Loucy (cell line): ENCODE data around the gene PRR15L.

ENCODE experiments used
- H2AFZ ChIP-seq: fragments of 200-600 bp; sonication (generic); 2 replicates; pipeline ENCODE4 v1.6.0; 2016; ENCODE audit warnings: antibody characterized with exemption, mild to moderate bottlenecking, low read length, moderate library complexity
- H3F3A ChIP-seq: fragments of 200-600 bp; 2 replicates; pipeline ENCODE4 v1.6.0; 2016; ENCODE audit warnings: antibody characterized with exemption, low read depth, mild to moderate bottlenecking
- H3K27me3 ChIP-seq: fragments of 200-600 bp; sonication (generic); 2 replicates; pipeline ENCODE4 v1.6.1; 2014; ENCODE audit warnings: low read length, mild to moderate bottlenecking; ENCODE audit not compliant: insufficient read depth, poor library complexity, severe bottlenecking
- H3K36me3 ChIP-seq: fragments of 200-600 bp; sonication (generic); 2 replicates; pipeline ENCODE4 v1.6.1; 2016; ENCODE audit warnings: low read length; ENCODE audit not compliant: insufficient read depth
- H3K4me1 ChIP-seq: fragments of 200-600 bp; sonication (generic); 2 replicates; pipeline ENCODE4 v1.5.1; 2014; ENCODE audit warnings: low read length, mild to moderate bottlenecking; ENCODE audit not compliant: insufficient read depth, poor library complexity, severe bottlenecking
- H3K4me2 ChIP-seq: fragments of 200-600 bp; sonication (generic); 2 replicates; pipeline ENCODE4 v1.6.0; 2014; ENCODE audit warnings: antibody characterized with exemption, low read length, low read depth, mild to moderate bottlenecking; ENCODE audit not compliant: poor library complexity, severe bottlenecking
- H3K4me3 ChIP-seq: fragments of 200-600 bp; sonication (generic); 2 replicates; pipeline ENCODE4 v1.5.1; 2014; ENCODE audit warnings: low read length, mild to moderate bottlenecking, mixed read lengths; ENCODE audit not compliant: poor library complexity, severe bottlenecking
- H3K79me2 ChIP-seq: fragments of 200-600 bp; sonication (generic); 2 replicates; pipeline ENCODE4 v1.6.1; 2014; ENCODE audit warnings: low read length; ENCODE audit not compliant: insufficient read depth
- H3K9ac ChIP-seq: fragments of 200-600 bp; sonication (generic); 2 replicates; pipeline ENCODE4 v1.6.0; 2014; ENCODE audit warnings: mild to moderate bottlenecking, low read depth, low read length, moderate library complexity; ENCODE audit not compliant: poor library complexity, severe bottlenecking
- H3K9me2 ChIP-seq: fragments of 200-600 bp; sonication (generic); replicated peaks from 2 replicates; pipeline ENCODE4 v1.6.1; 2016; ENCODE audit warnings: low read depth, low read length, mixed read lengths
- H3K9me3 ChIP-seq: fragments of 200-600 bp; sonication (generic); 2 replicates; pipeline ENCODE4 v1.6.1; 2014; ENCODE audit warnings: mild to moderate bottlenecking, antibody characterized with exemption, low read length, low read depth; ENCODE audit not compliant: insufficient read depth
- H4K20me1 ChIP-seq: fragments of 200-600 bp; sonication (generic); 2 replicates; pipeline ENCODE4 v1.6.0; 2014; ENCODE audit warnings: antibody characterized with exemption, low read length, mild to moderate bottlenecking; ENCODE audit not compliant: insufficient read depth, poor library complexity, severe bottlenecking
- EZH2phosphoT487 ChIP-seq: fragments of 200-600 bp; IDR thresholded peaks from 2 replicates; pipeline ENCODE4 v1.6.1; 2018; ENCODE audit warnings: antibody characterized with exemption, mild to moderate bottlenecking, moderate library complexity, borderline replicate concordance
- TF ChIP-seq, protein P1 (sequence below): fragments of 200-600 bp; sonication (generic); conservative IDR thresholded peaks from 2 replicates; pipeline ENCODE4 v1.5.1; 2014; ENCODE audit warnings: mild to moderate bottlenecking, antibody characterized with exemption, low read length

PRR15L gene, protein sequence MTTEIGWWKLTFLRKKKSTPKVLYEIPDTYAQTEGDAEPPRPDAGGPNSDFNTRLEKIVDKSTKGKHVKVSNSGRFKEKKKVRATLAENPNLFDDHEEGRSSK

DNA sequence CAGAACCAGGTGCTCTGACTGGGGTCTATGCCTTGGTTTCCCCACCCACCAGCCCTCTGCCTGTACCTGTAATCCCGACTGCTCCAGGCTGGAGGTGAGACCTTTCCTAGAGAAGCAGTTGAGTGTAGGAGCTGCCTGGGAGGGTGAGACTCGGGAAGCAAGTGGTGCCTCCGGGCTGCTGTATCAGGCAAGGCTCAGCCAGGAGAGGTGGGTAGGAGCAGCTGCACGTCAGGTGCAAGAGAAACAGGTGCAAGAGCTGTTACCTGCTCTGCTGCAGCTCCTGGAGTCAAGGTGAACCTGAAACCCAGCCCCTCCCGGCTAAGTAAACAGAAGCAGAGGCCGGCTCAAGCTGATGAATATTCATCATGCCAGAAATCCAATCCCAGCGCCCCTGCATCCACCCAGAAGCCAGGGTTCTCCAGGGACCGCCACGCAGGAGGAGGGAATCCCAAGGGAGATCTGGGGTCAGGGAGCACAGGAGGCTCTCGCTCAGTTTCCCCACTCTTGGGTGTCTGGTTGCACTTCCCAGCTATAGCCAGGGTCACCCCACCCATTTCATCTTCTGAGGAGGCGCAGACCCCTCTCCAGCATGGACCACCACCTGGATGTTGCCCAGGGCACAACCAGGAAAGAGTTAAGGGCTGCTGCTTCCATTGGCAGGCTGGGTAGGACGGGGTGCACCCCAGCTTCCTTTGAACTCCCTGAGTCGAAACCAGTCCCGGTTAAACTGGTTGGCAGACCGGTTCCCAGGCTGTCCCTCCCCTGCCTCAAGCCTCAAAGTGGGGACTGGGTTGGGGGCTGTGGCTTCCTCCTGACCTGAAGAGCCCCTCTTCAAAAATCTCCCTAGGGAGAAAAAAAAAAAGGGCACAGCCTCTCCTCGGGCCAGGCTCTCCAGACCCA, at the start of gene PRR15L:
Gene PRR15L (minus strand): TSS at position 293 of the 900 bp plus-strand sequence. CDS start 4,649 bp downstream, outside the sequence.
- no peaks in the 10 kb centered on the region for H3F3A ChIP-seq
- no peaks in the 10 kb centered on the region for H4K20me1 ChIP-seq
- no peaks in the 10 kb centered on the region for H3K27me3 ChIP-seq
- no peaks in the 10 kb centered on the region for H3K4me1 ChIP-seq
- no peaks in the 10 kb centered on the region for H3K79me2 ChIP-seq
- no peak within 1 kb of the TSS for H3K4me3 ChIP-seq
- no peaks in the 10 kb centered on the region for H3K9me2 ChIP-seq
- H3K9me3 ChIP-seq, result no peaks in the 10 kb centered on the region
- H3K4me2 ChIP-seq, result no peak within 1 kb of the TSS
- no peak for TF ChIP-seq EZH2phosphoT487
- TF ChIP-seq, protein P1, sequence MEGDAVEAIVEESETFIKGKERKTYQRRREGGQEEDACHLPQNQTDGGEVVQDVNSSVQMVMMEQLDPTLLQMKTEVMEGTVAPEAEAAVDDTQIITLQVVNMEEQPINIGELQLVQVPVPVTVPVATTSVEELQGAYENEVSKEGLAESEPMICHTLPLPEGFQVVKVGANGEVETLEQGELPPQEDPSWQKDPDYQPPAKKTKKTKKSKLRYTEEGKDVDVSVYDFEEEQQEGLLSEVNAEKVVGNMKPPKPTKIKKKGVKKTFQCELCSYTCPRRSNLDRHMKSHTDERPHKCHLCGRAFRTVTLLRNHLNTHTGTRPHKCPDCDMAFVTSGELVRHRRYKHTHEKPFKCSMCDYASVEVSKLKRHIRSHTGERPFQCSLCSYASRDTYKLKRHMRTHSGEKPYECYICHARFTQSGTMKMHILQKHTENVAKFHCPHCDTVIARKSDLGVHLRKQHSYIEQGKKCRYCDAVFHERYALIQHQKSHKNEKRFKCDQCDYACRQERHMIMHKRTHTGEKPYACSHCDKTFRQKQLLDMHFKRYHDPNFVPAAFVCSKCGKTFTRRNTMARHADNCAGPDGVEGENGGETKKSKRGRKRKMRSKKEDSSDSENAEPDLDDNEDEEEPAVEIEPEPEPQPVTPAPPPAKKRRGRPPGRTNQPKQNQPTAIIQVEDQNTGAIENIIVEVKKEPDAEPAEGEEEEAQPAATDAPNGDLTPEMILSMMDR, result no peak
- H3K36me3 ChIP-seq, result no peaks in the 10 kb centered on the region
- no peak within 1 kb of the TSS for H3K9ac ChIP-seq
- H2AFZ ChIP-seq, result no peak within 1 kb of the TSS

DNA sequence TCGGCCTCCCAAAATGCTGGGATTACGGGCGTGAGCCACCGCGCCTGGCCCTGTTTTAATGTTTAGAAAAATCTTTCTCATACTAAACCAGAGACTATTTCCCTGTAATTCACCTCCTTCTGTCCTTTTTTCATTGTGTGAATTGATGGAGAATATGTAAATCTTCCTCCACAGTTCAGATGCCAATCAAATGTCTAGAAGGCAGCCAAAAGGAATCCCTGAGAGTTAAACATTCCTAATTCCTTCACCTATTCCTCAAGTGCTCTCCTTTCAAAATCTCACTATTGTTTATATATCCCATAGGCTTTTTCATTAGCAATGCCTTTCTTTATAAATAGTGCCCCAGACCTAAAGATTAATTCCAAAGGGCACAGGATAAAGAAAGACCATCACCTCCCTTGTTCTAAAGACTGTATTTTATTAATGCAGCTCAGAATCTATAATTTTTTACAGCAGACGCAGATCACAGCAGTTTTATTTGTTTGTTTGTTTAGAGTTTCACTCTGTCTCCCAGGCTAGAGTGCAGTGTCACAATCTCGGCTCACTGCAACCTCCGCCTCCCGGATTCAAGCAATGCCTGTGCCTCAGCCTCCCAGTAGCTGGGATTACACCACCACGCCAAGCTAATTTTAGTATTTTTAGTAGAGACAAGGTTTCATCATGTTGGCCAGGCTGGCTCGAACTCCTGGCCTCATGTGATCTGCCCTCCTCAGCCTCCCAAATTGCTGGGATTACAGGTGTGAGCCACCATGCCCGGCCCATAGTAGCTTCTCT, 49.4 kb upstream of the PRR15L start:
- H3K27me3 ChIP-seq, result no peaks in the 10 kb centered on the region
- H3K4me2 ChIP-seq, result no peak overlapping the region
- H3K4me1 ChIP-seq, result peaks cover 36% of the 10 kb centered on the region
- H3K4me3 ChIP-seq, result no peak overlapping the region
- no peaks in the 10 kb centered on the region for H3F3A ChIP-seq
- TF ChIP-seq, protein P1, result no peak
- no peak for TF ChIP-seq EZH2phosphoT487
- H3K79me2 ChIP-seq, result no peaks in the 10 kb centered on the region
- no peaks in the 10 kb centered on the region for H4K20me1 ChIP-seq
- no peaks in the 10 kb centered on the region for H3K36me3 ChIP-seq
- H3K9ac ChIP-seq, result no peak overlapping the region
- H3K9me2 ChIP-seq, result no peaks in the 10 kb centered on the region
- H2AFZ ChIP-seq, result no peak overlapping the region
- H3K9me3 ChIP-seq, result no peaks in the 10 kb centered on the region

GRCh38 chr17:48004983-48005382, 47.3 kb upstream of the PRR15L start:
- TF ChIP-seq, protein P1, result no peak
- TF ChIP-seq EZH2phosphoT487, result no peak
- no peaks in the 10 kb centered on the region for H3K27me3 ChIP-seq
- peak overlapping the region; percentile 48 for H3K9ac ChIP-seq
- no peaks in the 10 kb centered on the region for H3K9me2 ChIP-seq
- no peaks in the 10 kb centered on the region for H3K36me3 ChIP-seq
- peaks cover 29% of the 10 kb centered on the region for H3K4me1 ChIP-seq
- no peak overlapping the region for H3K4me3 ChIP-seq
- H3K9me3 ChIP-seq, result no peaks in the 10 kb centered on the region
- H3K4me2 ChIP-seq, result no peak overlapping the region
- H2AFZ ChIP-seq, result peak overlapping the region; percentile 21; the same call in 1 of the 2 replicates
- no peaks in the 10 kb centered on the region for H4K20me1 ChIP-seq
- no peaks in the 10 kb centered on the region for H3K79me2 ChIP-seq
- H3F3A ChIP-seq, result no peaks in the 10 kb centered on the region
